BE2C (cell line): ENCODE data around the gene CXCR6.

ENCODE experiments used
- DNase-seq: peaks from one replicate; pipeline ENCODE4 v3.0.0-alpha.2; 2020
- H3K27me3 ChIP-seq: fragments of 250-450 bp; sonication (Bioruptor Pico); 2 replicates; pipeline ENCODE4 v1.5.1; 2020; ENCODE audit warnings: mild to moderate bottlenecking
- H3K36me3 ChIP-seq: fragments of 250-450 bp; sonication (Bioruptor Pico); 2 replicates; pipeline ENCODE4 v1.5.1; 2020; ENCODE audit warnings: mild to moderate bottlenecking
- H3K4me1 ChIP-seq: fragments of 250-450 bp; sonication (Bioruptor Pico); 2 replicates; pipeline ENCODE4 v1.5.1; 2020
- H3K4me3 ChIP-seq: 2 replicates; pipeline ENCODE4 v1.5.1; 2011; ENCODE audit warnings: low read depth, low read length
- H3K9me3 ChIP-seq: fragments of 250-450 bp; sonication (Bioruptor Pico); 2 replicates; pipeline ENCODE4 v1.5.1; 2020
- TF ChIP-seq, protein P1 (sequence below): IDR thresholded peaks from 2 replicates; pipeline ENCODE4 v1.5.1; 2012; ENCODE audit warnings: mild to moderate bottlenecking, low read depth, low read length

The CXCR6 gene

DNA sequence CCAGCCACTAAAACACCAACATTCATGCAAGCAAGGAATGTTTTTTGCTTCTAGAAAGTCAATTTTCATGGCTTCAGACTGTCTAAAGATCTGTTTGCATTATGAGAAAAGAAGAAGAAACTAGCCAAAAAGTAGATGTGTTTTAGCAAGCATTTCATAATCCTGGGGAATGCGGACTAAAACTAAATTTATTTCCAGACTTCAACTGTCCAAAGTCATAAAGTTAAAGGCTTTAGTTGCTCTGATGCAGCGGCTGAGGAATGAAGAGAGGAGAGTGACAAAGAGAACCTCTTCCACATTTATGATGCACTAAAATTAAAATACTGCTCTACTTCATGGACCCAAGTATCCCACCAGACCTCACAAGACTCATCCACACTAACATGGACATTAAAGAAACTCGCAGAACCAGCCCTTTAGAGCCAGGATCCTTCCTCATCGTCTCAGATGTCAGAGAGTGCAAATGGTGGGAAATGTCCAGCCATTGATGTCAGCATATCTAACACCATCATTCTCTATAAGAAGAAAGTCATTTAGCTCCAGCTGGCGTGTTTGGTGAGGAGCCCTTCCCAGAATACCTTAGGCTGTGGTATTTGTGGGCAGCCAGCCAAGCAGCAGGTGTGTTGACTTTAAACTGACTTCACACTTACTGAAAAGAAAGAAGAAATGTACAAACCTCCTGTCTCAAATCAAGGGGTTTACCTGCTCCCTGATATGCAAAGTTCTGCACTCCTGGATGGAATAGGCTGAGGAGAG lies 34.9 kb downstream of the CXCR6 start:
- TF ChIP-seq, protein P1, sequence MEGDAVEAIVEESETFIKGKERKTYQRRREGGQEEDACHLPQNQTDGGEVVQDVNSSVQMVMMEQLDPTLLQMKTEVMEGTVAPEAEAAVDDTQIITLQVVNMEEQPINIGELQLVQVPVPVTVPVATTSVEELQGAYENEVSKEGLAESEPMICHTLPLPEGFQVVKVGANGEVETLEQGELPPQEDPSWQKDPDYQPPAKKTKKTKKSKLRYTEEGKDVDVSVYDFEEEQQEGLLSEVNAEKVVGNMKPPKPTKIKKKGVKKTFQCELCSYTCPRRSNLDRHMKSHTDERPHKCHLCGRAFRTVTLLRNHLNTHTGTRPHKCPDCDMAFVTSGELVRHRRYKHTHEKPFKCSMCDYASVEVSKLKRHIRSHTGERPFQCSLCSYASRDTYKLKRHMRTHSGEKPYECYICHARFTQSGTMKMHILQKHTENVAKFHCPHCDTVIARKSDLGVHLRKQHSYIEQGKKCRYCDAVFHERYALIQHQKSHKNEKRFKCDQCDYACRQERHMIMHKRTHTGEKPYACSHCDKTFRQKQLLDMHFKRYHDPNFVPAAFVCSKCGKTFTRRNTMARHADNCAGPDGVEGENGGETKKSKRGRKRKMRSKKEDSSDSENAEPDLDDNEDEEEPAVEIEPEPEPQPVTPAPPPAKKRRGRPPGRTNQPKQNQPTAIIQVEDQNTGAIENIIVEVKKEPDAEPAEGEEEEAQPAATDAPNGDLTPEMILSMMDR = no peak
- Histone ChIP-seq H3K4me3 (no peak overlapping the region), H3K4me1 (no peaks in the 10 kb centered on the region), H3K36me3 (no peaks in the 10 kb centered on the region; the same call in 1 of the 2 replicates), H3K27me3 (no peaks in the 10 kb centered on the region), H3K9me3 (no peaks in the 10 kb centered on the region)
- DNase-seq = no peak

DNA sequence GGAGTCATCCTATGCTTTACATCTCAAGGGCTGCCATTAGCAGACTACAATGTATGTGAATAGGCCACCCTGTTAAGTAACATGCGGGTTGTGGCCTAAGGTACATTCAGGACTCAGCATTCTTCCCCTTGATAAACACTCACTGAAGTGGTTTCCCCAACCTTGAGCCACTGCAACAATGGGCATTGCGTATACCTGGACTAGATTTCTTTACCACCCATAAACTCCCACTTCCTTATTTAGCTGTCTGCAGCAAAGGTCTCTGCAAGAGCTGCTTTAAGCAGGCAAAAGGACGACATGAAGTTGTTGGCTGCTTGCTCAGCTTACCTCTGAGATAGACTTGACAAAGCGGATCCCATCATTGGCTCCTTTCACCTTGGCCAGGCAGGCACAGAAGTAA lies 36.1 kb downstream of the CXCR6 start:
- DNase-seq = no peak
- Histone ChIP-seq H3K9me3 (no peaks in the 10 kb centered on the region), H3K27me3 (no peaks in the 10 kb centered on the region), H3K4me3 (no peak overlapping the region), H3K36me3 (no peaks in the 10 kb centered on the region; the same call in 1 of the 2 replicates), H3K4me1 (no peaks in the 10 kb centered on the region)
- TF ChIP-seq, protein P1 = no peak

DNA sequence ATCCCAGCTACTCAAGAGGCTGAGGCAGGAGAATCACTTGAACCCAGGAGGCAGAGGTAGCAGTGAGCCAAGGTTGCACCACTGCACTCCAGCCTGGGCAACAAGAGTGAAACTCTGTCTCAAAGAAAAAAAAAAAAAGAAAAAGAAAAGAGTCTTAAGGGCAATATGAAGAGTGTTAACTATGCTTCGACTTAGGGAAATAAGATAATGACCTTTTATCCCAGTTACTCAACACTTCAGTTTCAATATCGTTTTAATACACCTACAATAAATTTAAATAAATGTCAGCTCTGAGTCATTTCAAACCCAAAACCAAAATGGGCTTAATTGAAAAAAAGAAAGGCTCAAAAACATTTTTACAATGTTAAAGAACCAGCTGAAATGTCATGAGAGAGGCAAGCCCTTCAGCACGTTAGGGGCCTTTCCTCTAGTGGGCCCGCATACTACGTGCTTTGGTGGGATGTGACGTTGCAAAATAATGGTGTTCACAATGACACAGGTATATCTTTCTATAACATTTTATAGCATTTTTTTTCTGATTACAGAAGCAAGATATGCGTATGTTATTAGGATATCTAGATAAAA lies 37.1 kb downstream of the CXCR6 start:
- no peaks in the 10 kb centered on the region for H3K9me3 ChIP-seq
- H3K4me3 ChIP-seq = no peak overlapping the region
- DNase-seq = no peak
- H3K27me3 ChIP-seq = no peaks in the 10 kb centered on the region
- TF ChIP-seq, protein P1 = no peak
- H3K4me1 ChIP-seq = no peaks in the 10 kb centered on the region
- no peaks in the 10 kb centered on the region; the same call in 1 of the 2 replicates for H3K36me3 ChIP-seq

DNA sequence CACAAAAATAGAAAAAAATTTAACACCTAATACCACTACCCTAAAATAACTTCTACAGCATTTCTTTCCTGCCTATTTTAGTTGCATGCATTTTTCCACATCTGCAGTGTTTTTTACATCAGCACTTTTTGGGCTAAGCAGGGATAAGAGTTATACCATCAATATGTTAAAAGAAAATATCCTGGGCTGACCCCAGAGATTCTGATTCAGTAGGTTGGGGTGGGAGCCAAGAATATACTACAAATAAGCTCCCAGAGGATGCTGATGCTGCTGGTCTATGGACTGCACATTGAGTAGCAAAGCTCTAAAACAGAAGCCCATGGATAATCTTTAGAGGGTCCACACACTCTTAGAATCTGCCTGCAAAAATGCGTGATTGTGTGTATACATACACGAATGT lies 37.6 kb downstream of the CXCR6 start:
- Histone ChIP-seq H3K36me3 (no peaks in the 10 kb centered on the region; the same call in 1 of the 2 replicates), H3K27me3 (no peaks in the 10 kb centered on the region), H3K4me3 (no peak overlapping the region), H3K9me3 (no peaks in the 10 kb centered on the region), H3K4me1 (no peaks in the 10 kb centered on the region)
- TF ChIP-seq, protein P1 = no peak
- DNase-seq = no peak

DNA sequence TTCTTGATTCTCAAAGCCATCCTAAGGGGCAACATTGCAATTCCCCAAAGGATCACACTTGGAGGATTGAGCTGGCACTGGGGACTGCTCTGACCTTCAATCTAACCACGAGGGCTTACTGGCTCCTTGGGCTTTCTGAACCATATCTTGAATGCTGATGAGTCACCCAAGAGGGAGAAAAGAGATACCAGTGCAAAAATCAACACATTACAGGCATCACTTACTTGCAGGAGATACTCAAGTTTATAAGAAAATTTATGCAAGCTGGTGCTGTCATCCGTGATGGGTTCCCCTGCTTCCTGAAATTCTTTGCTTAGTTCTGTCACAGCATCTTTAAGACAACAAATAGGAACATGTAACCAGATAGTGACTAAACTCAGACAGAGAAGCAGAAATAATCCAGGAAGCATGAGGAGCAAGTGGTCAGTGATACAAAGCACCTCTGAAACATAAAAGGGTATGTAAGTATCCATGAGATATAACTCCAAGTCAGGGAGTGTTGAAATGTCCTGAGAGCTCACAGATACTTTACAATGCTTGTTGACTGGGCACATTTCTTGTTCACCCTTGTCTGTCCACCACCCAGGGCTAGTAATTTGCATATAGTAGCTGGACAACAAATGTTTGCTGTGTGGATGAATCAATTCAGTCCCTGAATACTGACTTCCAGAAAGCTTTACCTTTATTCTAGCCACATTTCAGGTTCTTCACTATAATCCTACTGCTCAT lies 38.2 kb downstream of the CXCR6 start:
- TF ChIP-seq, protein P1 = no peak
- H3K27me3 ChIP-seq = no peaks in the 10 kb centered on the region
- no peak for DNase-seq
- H3K4me3 ChIP-seq = no peak overlapping the region
- H3K36me3 ChIP-seq = no peaks in the 10 kb centered on the region; the same call in 1 of the 2 replicates
- no peaks in the 10 kb centered on the region for H3K4me1 ChIP-seq
- H3K9me3 ChIP-seq = no peaks in the 10 kb centered on the region
